HG03354 (cell line): ENCODE results near the gene LPXN.

Experiments used
- ATAC-seq: cut with Tn5 transposase; IDR thresholded peaks from one replicate; pipeline ENCODE4 v1.9.1; 2021; ENCODE audit warnings: mild to moderate bottlenecking; ENCODE audit not compliant: unreplicated experiment, poor library complexity, severe bottlenecking

The LPXN gene

GRCh38 chr11:58526721-58527120, 48.9 kb downstream of the LPXN start:
- ATAC-seq: no peak

- ATAC-seq: peak; percentile 95
Measured at GRCh38 chr11:58525037-58525614, 50.5 kb downstream of the LPXN start.

- ATAC-seq: peak; percentile 37
Measured at GRCh38 chr11:58524232-58525036, 51.2 kb downstream of the LPXN start.

GRCh38 chr11:58513747-58514367, 61.8 kb downstream of the LPXN start:
- peak; percentile 72 for ATAC-seq

GRCh38 chr11:58511636-58512035, 64.0 kb downstream of the LPXN start:
- ATAC-seq: no peak

- no peak for ATAC-seq
Measured at GRCh38 chr11:58509748-58510147, 65.9 kb downstream of the LPXN start.

GRCh38 chr11:58508814-58509213, 66.8 kb downstream of the LPXN start:
- ATAC-seq: no peak

GRCh38 chr11:58508005-58508404, 67.7 kb downstream of the LPXN start, which contains the start of gene OR5B21:
Gene OR5B21 (minus strand): TSS chr11:58508105. CDS start chr11:58508105, 0 bp downstream.
- no peak for ATAC-seq

- no peak for ATAC-seq
Measured at GRCh38 chr11:58507355-58507754, 68.3 kb downstream of the LPXN start.

- peak; percentile 28 for ATAC-seq
Measured at GRCh38 chr11:58506935-58507334, 68.7 kb downstream of the LPXN start.

- no peak for ATAC-seq
Measured at GRCh38 chr11:58505849-58506248, 69.8 kb downstream of the LPXN start.

- ATAC-seq: no peak
Measured at GRCh38 chr11:58504232-58504631, 71.4 kb downstream of the LPXN start.

GRCh38 chr11:58503361-58503856, 72.2 kb downstream of the LPXN start:
- peak; percentile 99 for ATAC-seq

GRCh38 chr11:58502004-58502403, 73.7 kb downstream of the LPXN start:
- no peak for ATAC-seq

- no peak for ATAC-seq
Measured at GRCh38 chr11:58498464-58498863, 77.2 kb downstream of the LPXN start.

- ATAC-seq: no peak
Measured at GRCh38 chr11:58497951-58498350, 77.7 kb downstream of the LPXN start.

GRCh38 chr11:58495906-58496305, 79.8 kb downstream of the LPXN start:
- ATAC-seq: peak; percentile 68

GRCh38 chr11:58494101-58494500, 81.6 kb downstream of the LPXN start:
- no peak for ATAC-seq

- no peak for ATAC-seq
Measured at GRCh38 chr11:58493676-58494075, 82.0 kb downstream of the LPXN start.

GRCh38 chr11:58490827-58491226, 84.8 kb downstream of the LPXN start:
- no peak for ATAC-seq

GRCh38 chr11:58487170-58487569, 88.5 kb downstream of the LPXN start:
- ATAC-seq: no peak
